Measurements from ENCODE around the gene VPS41. TPM values are rescaled to one million over a fixed set of nuclear protein-coding genes. Genes with fewer than 3 reads are reported as not detected.

VPS41 gene
- total RNA-seq, 6 experiments from 2014 or later = 21.6 to 43.5 (median 26.8) TPM

- Histone ChIP-seq H3K36me3 (no peaks in the 10 kb centered on the region), H3K4me1 (peaks cover 0 to 15% (median 0%) of the 10 kb centered on the region in 4 donors), H3K27ac (peak overlapping the region in 1 of 3 donors; percentile 89), H3K27me3 (no peaks in the 10 kb centered on the region), H3K9me3 (no peaks in the 10 kb centered on the region), H3K4me3 (no peak overlapping the region)
- WGBS (ENCODE audit: insufficient coverage, low coverage, low lambda C conversion rate, missing lambda C conversion rate) = 29% methylated on average over 4 of the region's 4 CpGs
- TF ChIP-seq POLR2A (IDR thresholded peaks at IDR 0.05) (no peak), CTCF (IDR thresholded peaks at IDR 0.05) (no peak)
- peak; percentile 35 to 65 (median 62) for ATAC-seq
- intact Hi-C loops (cut with DNase I) = no loop called here
- no peak for DNase-seq
Measured at GRCh38 chr7:38704041-38704547, 204.9 kb downstream of the VPS41 start.

GRCh38 chr7:38703093-38703492, 205.9 kb downstream of the VPS41 start:
- ATAC-seq = peak; percentile 59 to 84 (median 71)
- TF ChIP-seq POLR2A (IDR thresholded peaks at IDR 0.05) (no peak), CTCF (IDR thresholded peaks at IDR 0.05) (no peak)
- DNase-seq = peak in 1 of 3 donors; percentile 64
- Histone ChIP-seq H3K4me3 (no peak overlapping the region), H3K9me3 (no peaks in the 10 kb centered on the region), H3K27ac (peak overlapping the region in 1 of 3 donors; percentile 89), H3K4me1 (peaks cover 0 to 15% (median 0%) of the 10 kb centered on the region in 4 donors), H3K27me3 (no peaks in the 10 kb centered on the region), H3K36me3 (no peaks in the 10 kb centered on the region)
- intact Hi-C loops (cut with DNase I) = no loop called here
- 33% methylated on average over 4 of the region's 4 CpGs for WGBS (ENCODE audit: insufficient coverage, low coverage, low lambda C conversion rate, missing lambda C conversion rate)

GRCh38 chr7:38702002-38702535, 206.9 kb downstream of the VPS41 start:
- Histone ChIP-seq H3K4me1 (peaks cover 0 to 15% (median 0%) of the 10 kb centered on the region in 4 donors), H3K36me3 (no peaks in the 10 kb centered on the region), H3K27me3 (no peaks in the 10 kb centered on the region), H3K4me3 (no peak overlapping the region), H3K9me3 (no peaks in the 10 kb centered on the region), H3K27ac (peak overlapping the region in 1 of 3 donors; percentile 89)
- intact Hi-C loops (cut with DNase I) = no loop called here
- no peak for ATAC-seq
- TF ChIP-seq POLR2A (IDR thresholded peaks at IDR 0.05) = no peak
- DNase-seq = no peak
- 75% methylated on average over 9 of the region's 10 CpGs for WGBS (ENCODE audit: insufficient coverage, low coverage, low lambda C conversion rate, missing lambda C conversion rate)

GRCh38 chr7:38700116-38700515, 208.9 kb downstream of the VPS41 start:
- no peaks in the 10 kb centered on the region for H3K27me3 ChIP-seq
- H3K27ac ChIP-seq = no peak overlapping the region
- H3K36me3 ChIP-seq = no peaks in the 10 kb centered on the region
- 74% methylated on average over 5 of the region's 5 CpGs for whole genome bisulfite sequencing (ENCODE audit: insufficient coverage, low coverage, low lambda C conversion rate, missing lambda C conversion rate)
- TF ChIP-seq POLR2A (IDR thresholded peaks at IDR 0.05) = no peak
- no peak for TF ChIP-seq CTCF (IDR thresholded peaks at IDR 0.05)
- intact Hi-C loops (cut with DNase I) = no loop called here
- ATAC-seq (no peak), DNase-seq (no peak)
- no peaks in the 10 kb centered on the region for H3K9me3 ChIP-seq
- peaks cover 0 to 15% (median 0%) of the 10 kb centered on the region in 4 donors for H3K4me1 ChIP-seq
- H3K4me3 ChIP-seq = no peak overlapping the region

- whole genome bisulfite sequencing (ENCODE audit: insufficient coverage, low coverage, low lambda C conversion rate, missing lambda C conversion rate) = 63% methylated on average over 3 of the region's 3 CpGs
- TF ChIP-seq CTCF (IDR thresholded peaks at IDR 0.05) = no peak
- TF ChIP-seq POLR2A (IDR thresholded peaks at IDR 0.05) = no peak
- H3K4me3 ChIP-seq = no peak overlapping the region
- intact Hi-C loops (cut with DNase I) = no loop called here
- H3K4me1 ChIP-seq = peaks cover 0 to 10% (median 0%) of the 10 kb centered on the region in 4 donors
- H3K27ac ChIP-seq = no peak overlapping the region
- H3K9me3 ChIP-seq = no peaks in the 10 kb centered on the region
- DNase-seq = no peak
- ATAC-seq = no peak
- no peaks in the 10 kb centered on the region for H3K36me3 ChIP-seq
- H3K27me3 ChIP-seq = no peaks in the 10 kb centered on the region
Measured at GRCh38 chr7:38699471-38699870, 209.5 kb downstream of the VPS41 start.
